MM.1S (cell line): ENCODE measurements around the gene PXN.

ENCODE experiments used
- EZH2 ChIP-seq: fragments of 300-600 bp; sonication (generic); optimal IDR thresholded peaks from 2 replicates; pipeline ENCODE3; 2017; ENCODE audit warnings: low read depth, mild to moderate bottlenecking, antibody characterized with exemption, low read length, mixed read lengths
- EZH2phosphoT487 ChIP-seq: fragments of 300-600 bp; sonication (generic); IDR thresholded peaks from 2 replicates; pipeline ENCODE4 v1.6.1; 2018; ENCODE audit warnings: antibody characterized with exemption, low read length
- TF ChIP-seq, protein P1 (sequence below): fragments of 300-600 bp; sonication (generic); IDR thresholded peaks from 2 replicates; pipeline ENCODE4 v1.5.1; 2016; ENCODE audit warnings: antibody characterized with exemption, low read length, mixed read lengths

DNA sequence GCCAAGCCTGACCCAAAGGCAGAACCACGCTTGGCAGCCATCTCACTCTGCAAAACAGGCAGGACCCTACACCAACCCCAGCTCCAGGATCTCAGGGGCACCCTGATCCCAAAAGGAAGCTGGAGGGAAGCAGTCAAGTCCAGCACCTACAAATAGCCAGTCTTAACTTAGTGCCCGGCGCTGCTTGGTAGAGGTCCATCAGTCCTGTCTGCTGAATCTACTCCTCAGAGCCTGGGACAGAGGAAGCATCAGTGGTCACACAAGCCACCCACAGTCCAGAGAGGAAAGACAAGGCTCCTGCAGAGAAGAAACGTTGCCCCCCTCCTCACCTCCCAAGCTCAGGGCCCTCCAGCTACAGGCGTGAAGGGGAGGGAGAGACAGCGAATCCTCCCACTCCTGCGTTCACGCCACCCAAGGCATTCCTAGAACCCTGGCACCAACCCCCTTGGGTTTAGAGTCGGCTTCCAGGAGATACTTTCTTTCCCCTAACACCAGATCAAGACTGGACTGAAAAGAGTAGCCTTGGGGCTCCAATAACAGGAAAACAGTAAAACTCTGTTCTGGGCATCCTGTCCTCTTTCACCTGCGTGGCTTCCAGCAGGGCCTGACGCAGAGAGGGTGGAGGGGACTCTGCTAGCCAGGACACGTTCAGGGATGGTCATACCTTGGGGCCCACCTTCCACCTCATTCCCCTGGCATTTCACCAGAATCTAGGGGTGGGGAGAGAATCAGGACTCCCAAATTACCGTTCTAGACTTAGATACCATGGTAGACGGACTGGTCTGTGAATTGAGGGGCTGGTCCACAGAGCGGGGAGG, 1.2 kb downstream of the PXN start:
- TF ChIP-seq, protein P1, sequence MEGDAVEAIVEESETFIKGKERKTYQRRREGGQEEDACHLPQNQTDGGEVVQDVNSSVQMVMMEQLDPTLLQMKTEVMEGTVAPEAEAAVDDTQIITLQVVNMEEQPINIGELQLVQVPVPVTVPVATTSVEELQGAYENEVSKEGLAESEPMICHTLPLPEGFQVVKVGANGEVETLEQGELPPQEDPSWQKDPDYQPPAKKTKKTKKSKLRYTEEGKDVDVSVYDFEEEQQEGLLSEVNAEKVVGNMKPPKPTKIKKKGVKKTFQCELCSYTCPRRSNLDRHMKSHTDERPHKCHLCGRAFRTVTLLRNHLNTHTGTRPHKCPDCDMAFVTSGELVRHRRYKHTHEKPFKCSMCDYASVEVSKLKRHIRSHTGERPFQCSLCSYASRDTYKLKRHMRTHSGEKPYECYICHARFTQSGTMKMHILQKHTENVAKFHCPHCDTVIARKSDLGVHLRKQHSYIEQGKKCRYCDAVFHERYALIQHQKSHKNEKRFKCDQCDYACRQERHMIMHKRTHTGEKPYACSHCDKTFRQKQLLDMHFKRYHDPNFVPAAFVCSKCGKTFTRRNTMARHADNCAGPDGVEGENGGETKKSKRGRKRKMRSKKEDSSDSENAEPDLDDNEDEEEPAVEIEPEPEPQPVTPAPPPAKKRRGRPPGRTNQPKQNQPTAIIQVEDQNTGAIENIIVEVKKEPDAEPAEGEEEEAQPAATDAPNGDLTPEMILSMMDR = no peak
- no peak for TF ChIP-seq EZH2
- no peak for TF ChIP-seq EZH2phosphoT487
